HG02798 (cell line): ENCODE data around the gene GPR17.

ENCODE experiments used
- ATAC-seq: cut with Tn5 transposase; IDR thresholded peaks from one replicate; pipeline ENCODE4 v1.9.1; 2021; ENCODE audit warnings: mild to moderate bottlenecking; ENCODE audit not compliant: unreplicated experiment, poor library complexity

The GPR17 gene

DNA sequence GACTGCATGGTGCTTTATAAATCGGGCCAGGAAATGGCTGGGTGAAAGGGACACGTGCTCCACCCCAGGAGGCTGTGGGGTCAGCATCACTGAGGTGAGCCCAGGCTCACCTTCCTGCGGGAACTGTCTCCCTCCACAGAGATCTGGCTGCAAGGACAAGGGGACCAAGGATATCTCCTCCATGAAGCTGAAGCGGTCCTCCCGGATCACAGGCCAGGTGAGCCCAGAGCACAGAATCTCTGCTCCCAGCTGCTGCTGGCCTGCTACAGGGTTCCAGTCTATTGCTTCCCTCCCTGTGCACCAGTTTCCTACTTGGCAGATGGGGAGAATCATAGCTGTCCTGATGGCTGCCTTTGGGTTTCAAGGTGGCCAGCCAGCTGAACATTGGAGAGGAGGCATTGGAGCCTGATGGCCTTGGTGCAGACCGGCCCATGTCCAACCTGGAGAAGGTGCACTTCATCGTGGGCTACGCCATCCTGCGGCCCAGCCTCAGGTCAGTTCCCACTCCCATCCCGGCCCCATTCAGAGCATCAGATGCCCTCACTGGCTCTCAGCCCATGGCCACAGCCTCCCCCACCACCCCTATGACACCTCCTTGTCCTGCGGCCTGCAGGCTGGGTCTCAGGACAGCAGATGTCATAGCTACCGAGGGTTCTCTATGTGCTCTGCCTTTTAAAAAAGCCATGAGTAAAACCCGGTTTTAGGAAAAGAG lies 33.7 kb upstream of the GPR17 start:
- ATAC-seq = no peak

DNA sequence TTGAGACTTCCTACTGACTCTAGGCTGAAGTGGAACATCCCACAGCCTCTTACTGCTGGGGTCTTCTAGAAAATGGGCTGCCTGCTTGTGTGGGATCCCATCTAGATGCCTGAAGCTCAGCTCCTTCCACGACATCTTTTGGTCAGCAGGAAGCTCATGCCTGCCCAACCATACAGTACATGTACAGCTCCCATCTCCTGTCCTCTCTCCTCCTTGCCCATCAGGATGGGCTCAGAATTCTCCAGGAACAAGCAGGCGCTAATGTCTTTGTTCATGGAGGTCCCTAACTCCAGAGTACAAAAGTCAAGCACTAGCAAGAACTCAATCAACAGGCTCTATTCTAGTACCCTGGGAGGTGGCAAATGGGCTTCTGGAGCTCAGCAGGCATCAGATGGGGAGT lies 31.7 kb upstream of the GPR17 start:
- no peak for ATAC-seq

DNA sequence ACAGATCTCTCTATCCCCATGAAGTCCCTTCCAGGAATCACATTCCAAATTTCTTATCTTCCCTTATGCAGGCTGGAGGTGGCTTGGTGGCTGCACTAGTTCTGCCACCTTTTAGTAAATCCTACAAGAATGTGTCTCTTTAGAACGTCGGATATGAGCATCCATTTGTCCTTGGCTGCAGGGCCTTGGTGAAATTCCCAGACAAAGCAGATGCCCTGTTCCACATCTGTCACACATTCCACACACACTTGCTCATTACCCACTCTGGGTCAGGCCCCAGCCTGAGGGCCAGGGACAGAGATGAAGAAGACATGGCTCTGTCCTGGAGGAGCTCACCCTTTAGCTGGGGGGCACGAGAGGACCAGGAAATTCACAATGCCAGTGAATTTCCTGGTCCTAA lies 31.2 kb upstream of the GPR17 start:
- no peak for ATAC-seq

DNA sequence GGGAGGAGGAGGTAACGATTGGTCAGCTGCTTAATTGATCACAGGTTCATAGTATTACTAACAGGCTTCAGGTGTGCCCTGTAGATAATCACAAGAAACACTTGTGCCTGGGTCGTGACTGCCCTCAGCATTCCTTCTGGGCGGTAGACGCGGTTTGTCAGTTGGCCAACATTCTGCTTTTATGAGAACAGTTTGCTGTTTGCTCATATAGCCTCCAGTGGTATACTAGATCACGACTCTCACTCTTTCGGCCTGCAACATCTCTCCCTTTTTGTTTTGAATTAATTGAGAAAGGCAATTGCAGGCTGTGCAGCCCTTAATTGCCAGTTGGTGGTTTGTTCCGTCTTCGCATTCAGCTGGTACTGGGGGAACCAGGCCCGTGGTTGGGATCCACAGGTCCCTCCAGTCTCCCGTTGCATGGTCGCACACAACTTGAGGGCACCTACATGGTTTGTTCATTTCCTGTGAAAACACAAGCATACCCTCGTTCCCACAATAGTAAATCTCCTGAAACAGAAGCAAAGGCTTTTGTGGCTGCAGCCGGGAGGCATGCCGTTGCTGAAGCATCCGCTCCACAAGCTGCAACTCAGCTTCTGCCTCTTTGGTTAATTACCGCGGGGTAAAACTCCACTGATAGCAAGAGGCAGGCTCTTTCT lies 30.3 kb upstream of the GPR17 start:
- ATAC-seq = no peak

- ATAC-seq = no peak
Observed at GRCh38 chr2:127618551-127619202, 27.3 kb upstream of the GPR17 start.

DNA sequence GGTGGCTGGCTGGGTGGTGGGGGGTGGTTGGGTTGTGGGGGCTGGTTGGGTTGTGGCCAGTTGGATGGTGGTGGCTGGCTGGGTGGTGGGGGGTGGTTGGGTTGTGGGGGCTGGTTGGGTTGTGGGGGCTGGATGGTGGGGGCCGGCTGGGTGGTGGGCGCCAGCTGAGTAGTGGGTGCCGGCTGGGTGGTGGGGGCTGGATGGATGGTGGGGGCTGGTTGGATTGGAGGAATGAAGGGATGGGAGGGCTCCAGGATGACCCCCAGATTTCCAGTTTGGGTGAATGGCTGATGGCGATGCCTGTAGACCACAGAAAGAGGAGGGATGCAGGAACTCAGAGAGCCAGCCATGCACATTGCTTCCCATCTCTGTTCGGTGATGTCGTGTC lies 26.8 kb upstream of the GPR17 start:
- no peak for ATAC-seq

GRCh38 chr2:127619877-127620705 lies 25.9 kb upstream of the GPR17 start:
- no peak for ATAC-seq

DNA sequence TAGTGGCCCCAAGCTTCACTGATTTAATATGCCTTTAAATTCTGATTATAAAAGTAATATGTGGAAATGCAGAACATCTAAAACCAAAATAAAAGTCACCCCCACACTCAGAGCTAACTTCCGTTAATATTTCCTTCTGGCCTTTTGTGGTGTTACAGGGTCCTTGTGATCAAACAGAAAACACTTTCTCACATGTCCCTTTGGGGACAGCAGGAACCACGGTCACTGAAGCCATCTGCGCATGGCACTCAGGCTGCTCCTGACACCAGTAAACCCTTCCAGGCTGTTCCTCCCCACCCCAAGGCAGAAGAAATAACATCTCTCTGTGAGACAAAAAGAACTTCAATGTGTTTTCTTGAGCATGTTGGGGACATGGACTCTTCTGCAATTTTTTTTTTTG lies 25.1 kb upstream of the GPR17 start:
- no peak for ATAC-seq

DNA sequence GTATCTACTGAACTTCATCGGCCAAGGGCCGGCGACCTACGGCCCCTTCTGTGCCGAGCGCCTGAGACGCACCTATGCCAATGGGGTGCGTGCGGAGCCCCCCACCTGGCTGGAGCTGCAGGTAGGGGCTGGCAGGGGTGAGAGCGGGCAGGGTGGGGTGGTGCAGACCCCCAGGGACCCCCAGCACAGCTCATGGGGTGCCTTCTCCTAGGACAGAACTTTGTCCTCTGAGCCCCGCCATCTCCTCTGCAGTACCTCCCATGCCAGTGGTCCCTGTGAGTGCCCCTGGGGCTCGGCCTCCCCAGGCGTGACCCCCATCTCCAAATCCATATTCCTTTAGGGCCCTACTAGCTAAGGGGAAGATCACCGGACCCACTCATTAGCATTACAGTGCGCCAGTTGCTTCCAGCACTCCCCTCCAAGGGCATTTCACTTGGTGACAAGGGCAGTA lies 23.9 kb upstream of the GPR17 start:
- ATAC-seq = no peak

DNA sequence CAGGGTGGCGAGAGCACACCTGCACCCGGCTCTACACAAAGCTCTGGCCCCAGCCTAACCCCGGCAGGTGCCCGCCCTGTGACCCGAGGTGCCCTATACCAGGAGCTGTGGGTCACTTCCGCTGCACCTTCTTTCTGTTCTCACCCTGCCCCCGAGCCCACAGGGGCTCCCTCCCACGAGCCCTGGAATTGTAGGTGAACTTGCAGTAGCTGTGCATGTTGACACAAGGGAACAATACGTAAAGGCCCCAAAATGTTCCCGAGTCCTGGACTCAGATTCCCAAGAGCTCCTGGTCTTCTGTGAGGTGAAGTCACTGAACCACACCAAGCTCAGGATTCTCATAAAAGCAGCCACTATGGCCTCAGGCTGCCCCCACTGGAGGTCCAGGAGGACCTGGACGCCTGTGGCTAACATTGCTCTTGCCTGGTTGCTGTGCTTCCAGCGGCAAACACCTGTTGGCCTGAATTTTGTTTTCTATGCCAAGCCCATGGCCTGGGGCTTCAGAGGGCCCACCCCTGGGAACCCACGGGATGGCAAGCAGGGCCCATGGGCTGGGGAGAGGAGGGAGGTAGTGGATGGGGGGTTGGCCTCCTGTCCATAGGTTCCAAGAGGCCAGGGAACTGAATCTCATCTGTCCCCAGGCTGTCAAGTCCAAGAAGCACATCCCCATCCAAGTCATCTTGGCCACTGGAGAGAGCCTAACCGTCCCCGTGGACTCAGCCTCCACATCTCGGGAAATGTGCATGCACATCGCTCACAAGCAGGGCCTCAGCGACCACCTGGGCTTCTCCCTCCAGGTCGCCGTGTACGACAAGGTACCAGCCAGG lies 23.2 kb upstream of the GPR17 start:
- ATAC-seq = no peak

DNA sequence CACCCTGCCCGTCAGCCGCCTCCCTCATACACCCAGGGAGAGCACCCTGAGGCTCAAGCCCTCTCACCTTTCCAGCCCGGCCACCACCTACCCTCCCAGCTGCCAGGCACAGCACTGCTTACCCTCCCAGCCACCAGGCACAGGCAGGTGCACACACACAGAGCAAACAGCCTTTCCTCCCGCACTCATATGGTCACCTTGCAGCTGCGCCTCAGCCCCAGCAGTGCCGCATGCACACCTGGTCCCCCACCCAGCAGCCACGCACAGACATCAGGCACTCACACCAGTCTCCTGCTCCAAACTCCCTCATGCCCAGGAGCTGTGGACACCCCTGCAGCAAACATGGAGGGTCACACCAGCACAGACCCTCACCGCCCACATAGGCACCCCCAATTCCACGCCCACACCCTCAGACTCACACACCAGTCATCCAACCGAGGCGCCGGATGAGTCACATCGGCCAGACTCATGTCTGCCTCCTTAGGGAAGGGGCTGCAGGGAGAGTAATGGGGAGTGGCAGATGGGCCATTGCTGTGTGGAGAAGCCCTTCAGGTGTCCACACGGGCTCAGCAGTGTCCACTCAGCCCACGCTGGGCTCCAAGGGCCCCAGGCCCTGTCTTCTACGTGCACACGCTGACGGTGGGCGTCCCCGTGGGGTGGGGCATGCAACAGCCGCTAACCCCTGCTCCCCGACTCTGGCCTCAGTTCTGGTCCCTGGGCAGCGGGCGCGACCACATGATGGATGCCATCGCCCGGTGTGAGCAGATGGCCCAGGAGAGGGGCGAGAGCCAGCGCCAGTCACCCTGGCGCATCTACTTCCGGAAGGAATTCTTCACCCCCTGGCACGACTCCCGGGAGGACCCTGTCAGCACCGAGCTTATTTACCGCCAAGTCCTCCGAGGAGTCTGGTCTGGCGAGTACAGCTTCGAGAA lies 22.3 kb upstream of the GPR17 start:
- ATAC-seq = no peak

- ATAC-seq = no peak
Observed at GRCh38 chr2:127624320-127624755, 21.6 kb upstream of the GPR17 start.

GRCh38 chr2:127624756-127625571 lies 21.0 kb upstream of the GPR17 start:
- ATAC-seq = no peak

DNA sequence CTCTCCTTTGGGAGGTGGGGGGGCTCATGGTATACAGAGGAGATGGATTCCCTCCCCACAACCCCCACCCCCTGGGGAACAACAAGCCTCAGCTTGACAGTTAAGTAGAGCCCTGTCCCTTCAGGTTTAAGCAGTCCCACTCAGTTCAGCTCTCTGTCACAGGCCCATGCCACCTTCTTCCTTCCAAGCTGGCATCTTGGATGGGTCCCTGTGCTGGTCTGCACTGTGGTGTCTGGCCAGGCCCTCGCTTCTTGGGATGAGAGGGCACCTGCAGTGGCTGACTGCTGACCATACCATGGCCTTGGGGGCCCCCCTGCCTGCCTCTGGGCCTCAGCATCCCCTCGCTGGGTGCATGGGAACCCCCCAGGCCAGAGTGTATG lies 20.4 kb upstream of the GPR17 start:
- ATAC-seq = no peak

- ATAC-seq = no peak
Observed at GRCh38 chr2:127626175-127626574, 19.8 kb upstream of the GPR17 start.

DNA sequence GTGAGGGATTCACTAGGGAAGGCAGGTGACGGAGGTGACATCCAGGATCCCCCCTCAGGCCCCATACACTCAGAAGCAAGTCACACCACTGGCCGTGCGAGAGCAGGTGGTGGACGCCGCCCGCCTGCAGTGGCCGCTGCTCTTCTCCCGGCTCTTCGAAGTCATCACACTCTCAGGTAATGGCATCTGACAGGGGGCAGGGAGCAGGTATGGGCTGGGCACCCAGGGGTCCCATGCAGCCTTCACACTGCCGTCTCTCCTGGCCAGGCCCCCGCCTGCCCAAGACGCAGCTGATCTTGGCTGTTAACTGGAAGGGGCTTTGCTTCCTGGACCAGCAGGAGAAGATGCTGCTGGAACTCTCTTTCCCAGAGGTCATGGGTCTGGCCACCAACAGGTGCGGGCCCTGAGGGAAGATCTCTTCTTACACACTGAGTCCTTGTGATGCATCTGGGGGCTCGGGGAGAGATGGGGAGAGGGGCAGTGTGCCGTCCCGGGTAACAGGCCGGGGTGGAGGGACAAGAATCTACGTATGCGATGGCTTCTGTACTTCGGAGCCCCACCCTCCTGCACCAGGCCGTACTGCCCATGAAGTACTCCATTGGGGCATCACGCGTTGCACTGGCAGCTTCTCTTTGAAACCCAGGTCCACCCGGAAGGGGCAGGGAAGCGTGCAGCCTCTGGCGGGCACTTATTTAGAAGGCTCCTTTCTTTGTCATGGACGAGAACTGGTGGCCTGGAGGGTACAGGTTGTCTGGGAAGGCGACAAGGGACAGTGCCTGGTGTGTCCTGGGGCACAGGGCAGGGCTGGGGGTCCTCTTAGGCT lies 18.8 kb upstream of the GPR17 start:
- ATAC-seq = no peak
